ENCODE results near the gene LRRC40. TPM values are rescaled to one million over a fixed set of nuclear protein-coding genes. Genes with fewer than 3 reads are reported as not detected.

Gene LRRC40
- total RNA-seq, 1 donor from 2014 or later: 13.6 TPM

GRCh38 chr1:70143048-70143659 is 62.2 kb downstream of the LRRC40 start:
- Histone ChIP-seq H3K27me3 (ENCODE audit: control insufficient read depth in 3 of 3, insufficient read depth in 3 of 3, low read length in 3 of 3) (no peaks in the 10 kb centered on the region), H3K27ac (ENCODE audit: low read depth, low read length) (no peak overlapping the region), H3K4me3 (ENCODE audit: low read length in 3 of 3) (no peak overlapping the region), H3K9ac (ENCODE audit: low read depth in 1 of 3, low read length in 3 of 3) (no peak overlapping the region), H3K4me1 (ENCODE audit: control insufficient read depth in 3 of 3, insufficient read depth in 3 of 3, low read length in 3 of 3) (peaks cover 16 to 26% (median 20%) of the 10 kb centered on the region in 3 donors), H3K36me3 (ENCODE audit: control insufficient read depth in 3 of 3, insufficient read depth in 3 of 3, low read length in 3 of 3) (peaks cover 0 to 11% (median 11%) of the 10 kb centered on the region in 3 donors), H3K9me3 (ENCODE audit: control insufficient read depth in 3 of 3, low read length in 3 of 3) (no peaks in the 10 kb centered on the region)

GRCh38 chr1:70142075-70142474 is 63.3 kb downstream of the LRRC40 start:
- Histone ChIP-seq H3K9ac (ENCODE audit: low read depth in 1 of 3, low read length in 3 of 3) (no peak overlapping the region), H3K4me1 (ENCODE audit: control insufficient read depth in 3 of 3, insufficient read depth in 3 of 3, low read length in 3 of 3) (peaks cover 16 to 26% (median 22%) of the 10 kb centered on the region in 3 donors), H3K4me3 (ENCODE audit: low read length in 3 of 3) (no peak overlapping the region), H3K27me3 (ENCODE audit: control insufficient read depth in 3 of 3, insufficient read depth in 3 of 3, low read length in 3 of 3) (no peaks in the 10 kb centered on the region), H3K9me3 (ENCODE audit: control insufficient read depth in 3 of 3, low read length in 3 of 3) (no peaks in the 10 kb centered on the region), H3K27ac (ENCODE audit: low read depth, low read length) (peak overlapping the region; percentile 10), H3K36me3 (ENCODE audit: control insufficient read depth in 3 of 3, insufficient read depth in 3 of 3, low read length in 3 of 3) (peaks cover 0 to 5% (median 3%) of the 10 kb centered on the region in 3 donors)

GRCh38 chr1:70140894-70141293 is 64.5 kb downstream of the LRRC40 start:
- peak overlapping the region; percentile 53 for H3K27ac ChIP-seq (ENCODE audit: low read depth, low read length)

GRCh38 chr1:70140343-70140742 is 65.0 kb downstream of the LRRC40 start:
- Histone ChIP-seq H3K27me3 (ENCODE audit: control insufficient read depth in 3 of 3, insufficient read depth in 3 of 3, low read length in 3 of 3) (no peaks in the 10 kb centered on the region), H3K9ac (ENCODE audit: low read depth in 1 of 3, low read length in 3 of 3) (peak overlapping the region in 1 of 3 donors; percentile 15), H3K36me3 (ENCODE audit: control insufficient read depth in 3 of 3, insufficient read depth in 3 of 3, low read length in 3 of 3) (no peaks in the 10 kb centered on the region), H3K4me3 (ENCODE audit: low read length in 3 of 3) (peak overlapping the region in 1 of 3 donors; percentile 13), H3K9me3 (ENCODE audit: control insufficient read depth in 3 of 3, low read length in 3 of 3) (no peaks in the 10 kb centered on the region), H3K4me1 (ENCODE audit: control insufficient read depth in 3 of 3, insufficient read depth in 3 of 3, low read length in 3 of 3) (peaks cover 16 to 26% (median 22%) of the 10 kb centered on the region in 3 donors), H3K27ac (ENCODE audit: low read depth, low read length) (peak overlapping the region; percentile 53)

More at GRCh38 chr1:70140894-70141293, 64.5 kb downstream of the LRRC40 start:
- Histone ChIP-seq H3K9me3 (ENCODE audit: control insufficient read depth in 3 of 3, low read length in 3 of 3) (no peaks in the 10 kb centered on the region), H3K4me1 (ENCODE audit: control insufficient read depth in 3 of 3, insufficient read depth in 3 of 3, low read length in 3 of 3) (peaks cover 16 to 26% (median 22%) of the 10 kb centered on the region in 3 donors), H3K27me3 (ENCODE audit: control insufficient read depth in 3 of 3, insufficient read depth in 3 of 3, low read length in 3 of 3) (no peaks in the 10 kb centered on the region), H3K9ac (ENCODE audit: low read depth in 1 of 3, low read length in 3 of 3) (no peak overlapping the region), H3K36me3 (ENCODE audit: control insufficient read depth in 3 of 3, insufficient read depth in 3 of 3, low read length in 3 of 3) (peaks cover 0 to 3% (median 0%) of the 10 kb centered on the region in 3 donors), H3K4me3 (ENCODE audit: low read length in 3 of 3) (peak overlapping the region in 1 of 3 donors; percentile 13)

GRCh38 chr1:70134148-70134547 is 71.2 kb downstream of the LRRC40 start:
- Histone ChIP-seq H3K4me1 (ENCODE audit: control insufficient read depth in 3 of 3, insufficient read depth in 3 of 3, low read length in 3 of 3) (peaks cover 0 to 12% (median 0%) of the 10 kb centered on the region in 3 donors), H3K4me3 (ENCODE audit: low read length in 3 of 3) (no peak overlapping the region), H3K27me3 (ENCODE audit: control insufficient read depth in 3 of 3, insufficient read depth in 3 of 3, low read length in 3 of 3) (no peaks in the 10 kb centered on the region), H3K27ac (ENCODE audit: low read depth, low read length) (peak overlapping the region; percentile 80), H3K36me3 (ENCODE audit: control insufficient read depth in 3 of 3, insufficient read depth in 3 of 3, low read length in 3 of 3) (no peaks in the 10 kb centered on the region), H3K9ac (ENCODE audit: low read depth in 1 of 3, low read length in 3 of 3) (peak overlapping the region in 2 of 3 donors; percentile 4), H3K9me3 (ENCODE audit: control insufficient read depth in 3 of 3, low read length in 3 of 3) (no peaks in the 10 kb centered on the region)

GRCh38 chr1:70117046-70117445 is 88.3 kb downstream of the LRRC40 start:
- H3K9ac ChIP-seq (ENCODE audit: low read depth in 1 of 3, low read length in 3 of 3): no peak overlapping the region
- no peaks in the 10 kb centered on the region for H3K9me3 ChIP-seq (ENCODE audit: control insufficient read depth in 3 of 3, low read length in 3 of 3)
- no peaks in the 10 kb centered on the region for H3K4me1 ChIP-seq (ENCODE audit: control insufficient read depth in 3 of 3, insufficient read depth in 3 of 3, low read length in 3 of 3)
- H3K36me3 ChIP-seq (ENCODE audit: control insufficient read depth in 3 of 3, insufficient read depth in 3 of 3, low read length in 3 of 3): no peaks in the 10 kb centered on the region
- no peak overlapping the region for H3K27ac ChIP-seq (ENCODE audit: low read depth, low read length)
- H3K4me3 ChIP-seq (ENCODE audit: low read length in 3 of 3): no peak overlapping the region
- no peaks in the 10 kb centered on the region for H3K27me3 ChIP-seq (ENCODE audit: control insufficient read depth in 3 of 3, insufficient read depth in 3 of 3, low read length in 3 of 3)

- no peak overlapping the region for H3K4me3 ChIP-seq (ENCODE audit: low read length in 3 of 3)
These were observed 90.1 kb downstream of the LRRC40 start for GRCh38 chr1:70115315-70115714.

GRCh38 chr1:70112838-70113237 is 92.5 kb downstream of the LRRC40 start:
- Histone ChIP-seq H3K27me3 (ENCODE audit: control insufficient read depth in 3 of 3, insufficient read depth in 3 of 3, low read length in 3 of 3) (no peaks in the 10 kb centered on the region), H3K27ac (ENCODE audit: low read depth, low read length) (no peak overlapping the region), H3K36me3 (ENCODE audit: control insufficient read depth in 3 of 3, insufficient read depth in 3 of 3, low read length in 3 of 3) (no peaks in the 10 kb centered on the region), H3K9ac (ENCODE audit: low read depth in 1 of 3, low read length in 3 of 3) (no peak overlapping the region), H3K9me3 (ENCODE audit: control insufficient read depth in 3 of 3, low read length in 3 of 3) (no peaks in the 10 kb centered on the region), H3K4me3 (ENCODE audit: low read length in 3 of 3) (no peak overlapping the region), H3K4me1 (ENCODE audit: control insufficient read depth in 3 of 3, insufficient read depth in 3 of 3, low read length in 3 of 3) (no peaks in the 10 kb centered on the region)

More at GRCh38 chr1:70115315-70115714, 90.1 kb downstream of the LRRC40 start:
- Histone ChIP-seq H3K4me1 (ENCODE audit: control insufficient read depth in 3 of 3, insufficient read depth in 3 of 3, low read length in 3 of 3) (no peaks in the 10 kb centered on the region), H3K27ac (ENCODE audit: low read depth, low read length) (no peak overlapping the region), H3K36me3 (ENCODE audit: control insufficient read depth in 3 of 3, insufficient read depth in 3 of 3, low read length in 3 of 3) (no peaks in the 10 kb centered on the region), H3K9ac (ENCODE audit: low read depth in 1 of 3, low read length in 3 of 3) (no peak overlapping the region), H3K27me3 (ENCODE audit: control insufficient read depth in 3 of 3, insufficient read depth in 3 of 3, low read length in 3 of 3) (no peaks in the 10 kb centered on the region), H3K9me3 (ENCODE audit: control insufficient read depth in 3 of 3, low read length in 3 of 3) (no peaks in the 10 kb centered on the region)

- H3K4me3 ChIP-seq (ENCODE audit: low read length in 3 of 3): no peak overlapping the region
- H3K27me3 ChIP-seq (ENCODE audit: control insufficient read depth in 3 of 3, insufficient read depth in 3 of 3, low read length in 3 of 3): no peaks in the 10 kb centered on the region
These were observed 96.1 kb downstream of the LRRC40 start for GRCh38 chr1:70109241-70109640.

GRCh38 chr1:70103770-70104169 is 101.6 kb downstream of the LRRC40 start:
- no peaks in the 10 kb centered on the region for H3K9me3 ChIP-seq (ENCODE audit: control insufficient read depth in 3 of 3, low read length in 3 of 3)
- H3K9ac ChIP-seq (ENCODE audit: low read depth in 1 of 3, low read length in 3 of 3): no peak overlapping the region
- H3K36me3 ChIP-seq (ENCODE audit: control insufficient read depth in 3 of 3, insufficient read depth in 3 of 3, low read length in 3 of 3): no peaks in the 10 kb centered on the region
- H3K27ac ChIP-seq (ENCODE audit: low read depth, low read length): no peak overlapping the region
- no peaks in the 10 kb centered on the region for H3K4me1 ChIP-seq (ENCODE audit: control insufficient read depth in 3 of 3, insufficient read depth in 3 of 3, low read length in 3 of 3)
- H3K27me3 ChIP-seq (ENCODE audit: control insufficient read depth in 3 of 3, insufficient read depth in 3 of 3, low read length in 3 of 3): no peaks in the 10 kb centered on the region
- no peak overlapping the region for H3K4me3 ChIP-seq (ENCODE audit: low read length in 3 of 3)

More at GRCh38 chr1:70109241-70109640, 96.1 kb downstream of the LRRC40 start:
- Histone ChIP-seq H3K27ac (ENCODE audit: low read depth, low read length) (no peak overlapping the region), H3K9me3 (ENCODE audit: control insufficient read depth in 3 of 3, low read length in 3 of 3) (no peaks in the 10 kb centered on the region), H3K36me3 (ENCODE audit: control insufficient read depth in 3 of 3, insufficient read depth in 3 of 3, low read length in 3 of 3) (no peaks in the 10 kb centered on the region), H3K4me1 (ENCODE audit: control insufficient read depth in 3 of 3, insufficient read depth in 3 of 3, low read length in 3 of 3) (no peaks in the 10 kb centered on the region), H3K9ac (ENCODE audit: low read depth in 1 of 3, low read length in 3 of 3) (no peak overlapping the region)
